ENCODE measurements around the gene CLEC2L. TPM values are rescaled to one million over a fixed set of nuclear protein-coding genes. Genes with fewer than 3 reads are reported as not detected.

CLEC2L gene
- total RNA-seq, 1 experiment from 2014 or later, result not detected

GRCh38 chr7:139560199-139560598, 36.7 kb downstream of the CLEC2L start:
- no peak for TF ChIP-seq CTCF (IDR thresholded peaks at IDR 0.05; ENCODE audit: unreplicated experiment)
- DNase-seq, result no peak
- no peak overlapping the region for H3K27ac Mint-ChIP-seq (ENCODE audit: unreplicated experiment)
- intact Hi-C loops (cut with micrococcal nuclease; ENCODE audit: unreplicated experiment), result no loop called here
- CTCF ChIA-PET, result no interaction called here
- H3K36me3 Mint-ChIP-seq (ENCODE audit: insufficient read depth, unreplicated experiment), result no peaks in the 10 kb centered on the region
- no peaks in the 10 kb centered on the region for H3K4me1 Mint-ChIP-seq (ENCODE audit: low read depth, unreplicated experiment)
- no TSS peak for BruUV-seq (replicated peaks)
- no peaks in the 10 kb centered on the region for H3K9me3 Mint-ChIP-seq (ENCODE audit: low read depth, unreplicated experiment)
- no peak overlapping the region for H3K4me3 Mint-ChIP-seq (ENCODE audit: low read depth, unreplicated experiment)
- H3K27me3 Mint-ChIP-seq (ENCODE audit: unreplicated experiment), result no peaks in the 10 kb centered on the region

GRCh38 chr7:139560678-139561077, 37.2 kb downstream of the CLEC2L start:
- Mint-ChIP-seq H3K36me3 (ENCODE audit: insufficient read depth, unreplicated experiment) (no peaks in the 10 kb centered on the region), H3K27me3 (ENCODE audit: unreplicated experiment) (no peaks in the 10 kb centered on the region), H3K4me3 (ENCODE audit: low read depth, unreplicated experiment) (no peak overlapping the region), H3K4me1 (ENCODE audit: low read depth, unreplicated experiment) (no peaks in the 10 kb centered on the region), H3K9me3 (ENCODE audit: low read depth, unreplicated experiment) (no peaks in the 10 kb centered on the region), H3K27ac (ENCODE audit: unreplicated experiment) (no peak overlapping the region)
- no peak for TF ChIP-seq CTCF (IDR thresholded peaks at IDR 0.05; ENCODE audit: unreplicated experiment)
- CTCF ChIA-PET, result no interaction called here
- no peak for DNase-seq
- no TSS peak for BruUV-seq (replicated peaks)
- intact Hi-C loops (cut with micrococcal nuclease; ENCODE audit: unreplicated experiment), result no loop called here

- Mint-ChIP-seq H3K9me3 (ENCODE audit: low read depth, unreplicated experiment) (no peaks in the 10 kb centered on the region), H3K4me1 (ENCODE audit: low read depth, unreplicated experiment) (no peaks in the 10 kb centered on the region), H3K36me3 (ENCODE audit: insufficient read depth, unreplicated experiment) (no peaks in the 10 kb centered on the region), H3K27me3 (ENCODE audit: unreplicated experiment) (no peaks in the 10 kb centered on the region), H3K4me3 (ENCODE audit: low read depth, unreplicated experiment) (no peak overlapping the region), H3K27ac (ENCODE audit: unreplicated experiment) (no peak overlapping the region)
- intact Hi-C loops (cut with micrococcal nuclease; ENCODE audit: unreplicated experiment), result no loop called here
- CTCF ChIA-PET, result interaction anchor here (1.1 kb wide), 1 partner anchor 128 kb away, joined by 3 read pairs; no protein-coding TSS in a partner anchor
- DNase-seq, result no peak
- TF ChIP-seq CTCF (IDR thresholded peaks at IDR 0.05; ENCODE audit: unreplicated experiment), result no peak
- no TSS peak for BruUV-seq (replicated peaks)
Measured at GRCh38 chr7:139562491-139562890, 39.0 kb downstream of the CLEC2L start.

GRCh38 chr7:139562961-139563565, 39.6 kb downstream of the CLEC2L start:
- Mint-ChIP-seq H3K27me3 (ENCODE audit: unreplicated experiment) (no peaks in the 10 kb centered on the region), H3K36me3 (ENCODE audit: insufficient read depth, unreplicated experiment) (no peaks in the 10 kb centered on the region), H3K4me1 (ENCODE audit: low read depth, unreplicated experiment) (no peaks in the 10 kb centered on the region), H3K4me3 (ENCODE audit: low read depth, unreplicated experiment) (no peak overlapping the region), H3K9me3 (ENCODE audit: low read depth, unreplicated experiment) (no peaks in the 10 kb centered on the region), H3K27ac (ENCODE audit: unreplicated experiment) (no peak overlapping the region)
- BruUV-seq (replicated peaks), result no TSS peak
- CTCF ChIA-PET, result interaction anchor here (1.1 kb wide), 1 partner anchor 128 kb away, joined by 3 read pairs; no protein-coding TSS in a partner anchor
- intact Hi-C loops (cut with micrococcal nuclease; ENCODE audit: unreplicated experiment), result no loop called here
- TF ChIP-seq CTCF (IDR thresholded peaks at IDR 0.05; ENCODE audit: unreplicated experiment), result no peak
- no peak for DNase-seq

Measured in Calu3 (cell line).